ENCODE results near the gene PAX6.

The PAX6 gene

DNA sequence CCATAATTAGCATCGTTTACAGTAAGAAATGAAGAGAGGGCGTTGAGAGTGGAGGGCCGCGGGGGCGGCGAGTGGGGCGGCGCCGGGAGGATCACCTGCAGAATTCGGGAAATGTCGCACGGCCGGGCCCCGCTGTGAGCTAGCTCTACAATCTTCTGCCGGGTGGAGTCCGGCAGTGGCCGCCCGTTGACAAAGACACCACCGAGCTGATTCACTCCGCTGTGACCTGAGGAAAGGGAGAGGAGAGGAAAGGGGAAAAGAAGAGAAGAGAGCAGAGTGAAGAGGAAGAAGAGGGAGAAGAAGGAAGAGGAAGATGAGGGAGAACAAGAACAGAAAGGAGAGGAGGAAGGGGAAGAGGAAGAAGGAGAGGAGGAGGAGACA lies 8.5 kb downstream of the PAX6 start:
- TF ChIP-seq, protein P1, sequence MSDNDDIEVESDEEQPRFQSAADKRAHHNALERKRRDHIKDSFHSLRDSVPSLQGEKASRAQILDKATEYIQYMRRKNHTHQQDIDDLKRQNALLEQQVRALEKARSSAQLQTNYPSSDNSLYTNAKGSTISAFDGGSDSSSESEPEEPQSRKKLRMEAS (IDR thresholded peaks at IDR 0.05): no peak
- TF ChIP-seq EP300 (IDR thresholded peaks at IDR 0.05; ENCODE audit: borderline replicate concordance): no peak
- no peak for TF ChIP-seq CREB1 (IDR thresholded peaks at IDR 0.05; ENCODE audit: low read depth)
- no peak for TF ChIP-seq TCF12 (IDR thresholded peaks at IDR 0.05; ENCODE audit: low read depth)
- no peak for TF ChIP-seq FOXM1 (IDR thresholded peaks at IDR 0.05; ENCODE audit: borderline replicate concordance, low read depth)
- no peak for TF ChIP-seq TEAD4 (IDR thresholded peaks at IDR 0.05)
- TF ChIP-seq CEBPB (IDR thresholded peaks at IDR 0.05): no peak
- no peak for TF ChIP-seq ZBTB7A (IDR thresholded peaks at IDR 0.05; ENCODE audit: low read depth)
- no peak for TF ChIP-seq YY1 (IDR thresholded peaks at IDR 0.05; ENCODE audit: low read depth)
- no peak for TF ChIP-seq NFIC (IDR thresholded peaks at IDR 0.05)
- TF ChIP-seq RAD21 (IDR thresholded peaks at IDR 0.05; ENCODE audit: low read depth): no peak
- TF ChIP-seq, protein P2, sequence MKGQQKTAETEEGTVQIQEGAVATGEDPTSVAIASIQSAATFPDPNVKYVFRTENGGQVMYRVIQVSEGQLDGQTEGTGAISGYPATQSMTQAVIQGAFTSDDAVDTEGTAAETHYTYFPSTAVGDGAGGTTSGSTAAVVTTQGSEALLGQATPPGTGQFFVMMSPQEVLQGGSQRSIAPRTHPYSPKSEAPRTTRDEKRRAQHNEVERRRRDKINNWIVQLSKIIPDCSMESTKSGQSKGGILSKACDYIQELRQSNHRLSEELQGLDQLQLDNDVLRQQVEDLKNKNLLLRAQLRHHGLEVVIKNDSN (IDR thresholded peaks at IDR 0.05): no peak
- TF ChIP-seq TAF1 (IDR thresholded peaks at IDR 0.05; ENCODE audit: low read depth): no peak
- no peak for TF ChIP-seq EGR1 (IDR thresholded peaks at IDR 0.05)

DNA sequence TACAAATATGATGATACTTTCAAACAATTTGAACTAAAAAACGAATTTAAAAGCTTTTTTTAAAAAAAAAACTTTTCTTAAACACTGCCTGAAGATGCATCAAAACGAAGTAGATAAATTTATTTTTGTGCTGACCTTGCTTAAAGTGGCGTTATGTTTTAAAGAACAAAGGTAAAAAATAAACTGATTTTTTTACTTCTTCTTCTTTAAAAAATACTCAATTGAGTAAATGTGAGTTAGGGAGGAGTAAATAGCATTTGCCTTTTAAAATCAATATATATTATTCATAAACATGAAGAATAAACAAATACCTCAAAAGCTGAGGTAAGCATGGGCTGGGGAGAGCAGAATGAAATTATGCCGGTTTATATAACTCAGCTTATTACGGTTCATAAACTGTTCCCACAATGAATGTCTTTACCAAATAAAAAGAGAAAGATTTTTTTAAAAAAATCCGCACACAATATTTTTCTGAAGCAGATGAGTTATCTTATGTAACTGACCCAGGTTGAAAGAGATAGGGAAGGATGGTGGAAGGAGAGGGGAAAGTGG lies 9.0 kb downstream of the PAX6 start:
- TF ChIP-seq TAF1 (IDR thresholded peaks at IDR 0.05; ENCODE audit: low read depth): no peak
- TF ChIP-seq EP300 (IDR thresholded peaks at IDR 0.05; ENCODE audit: borderline replicate concordance): no peak
- TF ChIP-seq ZBTB7A (IDR thresholded peaks at IDR 0.05; ENCODE audit: low read depth): no peak
- TF ChIP-seq, protein P3, sequence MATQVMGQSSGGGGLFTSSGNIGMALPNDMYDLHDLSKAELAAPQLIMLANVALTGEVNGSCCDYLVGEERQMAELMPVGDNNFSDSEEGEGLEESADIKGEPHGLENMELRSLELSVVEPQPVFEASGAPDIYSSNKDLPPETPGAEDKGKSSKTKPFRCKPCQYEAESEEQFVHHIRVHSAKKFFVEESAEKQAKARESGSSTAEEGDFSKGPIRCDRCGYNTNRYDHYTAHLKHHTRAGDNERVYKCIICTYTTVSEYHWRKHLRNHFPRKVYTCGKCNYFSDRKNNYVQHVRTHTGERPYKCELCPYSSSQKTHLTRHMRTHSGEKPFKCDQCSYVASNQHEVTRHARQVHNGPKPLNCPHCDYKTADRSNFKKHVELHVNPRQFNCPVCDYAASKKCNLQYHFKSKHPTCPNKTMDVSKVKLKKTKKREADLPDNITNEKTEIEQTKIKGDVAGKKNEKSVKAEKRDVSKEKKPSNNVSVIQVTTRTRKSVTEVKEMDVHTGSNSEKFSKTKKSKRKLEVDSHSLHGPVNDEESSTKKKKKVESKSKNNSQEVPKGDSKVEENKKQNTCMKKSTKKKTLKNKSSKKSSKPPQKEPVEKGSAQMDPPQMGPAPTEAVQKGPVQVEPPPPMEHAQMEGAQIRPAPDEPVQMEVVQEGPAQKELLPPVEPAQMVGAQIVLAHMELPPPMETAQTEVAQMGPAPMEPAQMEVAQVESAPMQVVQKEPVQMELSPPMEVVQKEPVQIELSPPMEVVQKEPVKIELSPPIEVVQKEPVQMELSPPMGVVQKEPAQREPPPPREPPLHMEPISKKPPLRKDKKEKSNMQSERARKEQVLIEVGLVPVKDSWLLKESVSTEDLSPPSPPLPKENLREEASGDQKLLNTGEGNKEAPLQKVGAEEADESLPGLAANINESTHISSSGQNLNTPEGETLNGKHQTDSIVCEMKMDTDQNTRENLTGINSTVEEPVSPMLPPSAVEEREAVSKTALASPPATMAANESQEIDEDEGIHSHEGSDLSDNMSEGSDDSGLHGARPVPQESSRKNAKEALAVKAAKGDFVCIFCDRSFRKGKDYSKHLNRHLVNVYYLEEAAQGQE (IDR thresholded peaks at IDR 0.05; ENCODE audit: low read depth): no peak
- TF ChIP-seq, protein P1 (IDR thresholded peaks at IDR 0.05): no peak
- TF ChIP-seq, protein P2 (IDR thresholded peaks at IDR 0.05): no peak
- no peak for TF ChIP-seq YY1 (IDR thresholded peaks at IDR 0.05; ENCODE audit: low read depth)
- no peak for TF ChIP-seq FOXM1 (IDR thresholded peaks at IDR 0.05; ENCODE audit: borderline replicate concordance, low read depth)
- TF ChIP-seq RAD21 (IDR thresholded peaks at IDR 0.05; ENCODE audit: low read depth): no peak
- TF ChIP-seq CEBPB (IDR thresholded peaks at IDR 0.05): no peak

DNA sequence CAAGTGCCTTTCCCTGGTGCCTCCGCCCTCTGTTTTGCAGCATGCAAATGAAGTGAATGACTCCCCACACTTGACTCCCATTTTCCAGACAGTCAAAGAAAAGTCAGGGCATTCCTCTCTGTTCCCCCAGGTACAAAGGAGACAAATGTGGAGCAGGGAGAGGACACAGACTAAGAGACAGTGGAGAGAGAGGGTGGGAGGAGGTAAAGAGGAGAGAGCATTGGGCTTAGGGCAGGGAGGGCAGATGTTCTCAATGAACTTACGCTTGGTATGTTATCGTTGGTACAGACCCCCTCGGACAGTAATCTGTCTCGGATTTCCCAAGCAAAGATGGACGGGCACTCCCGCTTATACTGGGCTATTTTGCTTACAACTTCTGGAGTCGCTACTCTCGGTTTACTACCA lies 9.8 kb downstream of the PAX6 start:
- TF ChIP-seq FOXM1 (IDR thresholded peaks at IDR 0.05; ENCODE audit: borderline replicate concordance, low read depth) (no peak), TAF1 (IDR thresholded peaks at IDR 0.05; ENCODE audit: low read depth) (no peak), TCF12 (IDR thresholded peaks at IDR 0.05; ENCODE audit: low read depth) (no peak), EP300 (IDR thresholded peaks at IDR 0.05; ENCODE audit: borderline replicate concordance) (no peak), RAD21 (IDR thresholded peaks at IDR 0.05; ENCODE audit: low read depth) (no peak), EGR1 (IDR thresholded peaks at IDR 0.05) (no peak), CEBPB (IDR thresholded peaks at IDR 0.05) (no peak), ZBTB7A (IDR thresholded peaks at IDR 0.05; ENCODE audit: low read depth) (no peak), YY1 (IDR thresholded peaks at IDR 0.05; ENCODE audit: low read depth) (no peak), NFIC (IDR thresholded peaks at IDR 0.05) (no peak), TEAD4 (IDR thresholded peaks at IDR 0.05) (no peak), CREB1 (IDR thresholded peaks at IDR 0.05; ENCODE audit: low read depth) (no peak)
- TF ChIP-seq, protein P3 (IDR thresholded peaks at IDR 0.05; ENCODE audit: low read depth): no peak
- TF ChIP-seq, protein P2 (IDR thresholded peaks at IDR 0.05): no peak
- TF ChIP-seq, protein P1 (IDR thresholded peaks at IDR 0.05): no peak

DNA sequence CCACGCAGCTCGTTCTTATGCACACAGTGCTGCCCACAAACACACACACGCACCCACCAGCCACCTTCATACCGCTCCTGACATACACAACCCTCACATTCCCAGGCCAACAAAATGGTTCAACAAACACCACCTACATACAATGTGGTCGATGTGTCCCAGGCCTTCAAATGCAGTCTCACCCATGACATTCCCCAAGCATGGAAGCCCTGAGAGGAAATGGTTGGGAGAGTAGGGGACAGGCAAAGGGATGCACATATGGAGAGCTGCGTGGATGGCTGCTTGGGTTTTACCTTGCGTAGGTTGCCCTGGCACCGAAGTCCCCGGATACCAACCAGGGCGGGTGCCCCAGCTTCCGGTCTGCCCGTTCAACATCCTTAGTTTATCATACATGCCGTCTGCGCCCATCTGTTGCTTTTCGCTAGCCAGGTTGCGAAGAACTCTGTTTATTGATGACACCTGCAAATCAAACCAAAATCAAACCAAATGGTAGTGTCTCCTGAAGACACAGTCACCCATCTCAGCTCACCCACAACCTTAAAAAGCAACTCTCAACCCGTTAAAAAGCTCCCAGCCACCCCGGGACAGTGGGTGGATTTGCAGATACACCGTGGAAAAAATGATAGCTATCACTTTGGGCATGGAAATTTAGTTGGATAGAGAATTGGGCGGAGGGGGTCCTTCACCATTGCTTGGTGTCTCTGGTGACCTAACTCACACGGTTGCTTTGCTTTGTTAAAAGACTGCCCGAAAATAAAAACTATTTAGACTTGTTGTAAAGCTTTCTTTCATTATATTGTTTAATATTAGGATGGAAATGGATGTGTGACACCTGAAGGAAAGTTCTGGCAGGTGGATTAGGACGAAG lies 10.5 kb downstream of the PAX6 start:
- TF ChIP-seq, protein P2 (IDR thresholded peaks at IDR 0.05): no peak
- TF ChIP-seq EP300 (IDR thresholded peaks at IDR 0.05; ENCODE audit: borderline replicate concordance): no peak
- no peak for TF ChIP-seq TCF12 (IDR thresholded peaks at IDR 0.05; ENCODE audit: low read depth)
- TF ChIP-seq EGR1 (IDR thresholded peaks at IDR 0.05): no peak
- TF ChIP-seq FOXM1 (IDR thresholded peaks at IDR 0.05; ENCODE audit: borderline replicate concordance, low read depth): no peak
- no peak for TF ChIP-seq TEAD4 (IDR thresholded peaks at IDR 0.05)
- TF ChIP-seq RAD21 (IDR thresholded peaks at IDR 0.05; ENCODE audit: low read depth): no peak
